Smooth muscle cell of the brain vasculature (primary cell): ENCODE data around the gene CCSER2.

Source experiments
- DNase-seq: peaks from one replicate; pipeline ENCODE4 v3.0.0-alpha.2; 2012; ENCODE audit warnings: low read depth, low spot score

The CCSER2 gene

GRCh38 chr10:84545651-84546050 lies 217.3 kb downstream of the CCSER2 start:
- no peak for DNase-seq

DNA sequence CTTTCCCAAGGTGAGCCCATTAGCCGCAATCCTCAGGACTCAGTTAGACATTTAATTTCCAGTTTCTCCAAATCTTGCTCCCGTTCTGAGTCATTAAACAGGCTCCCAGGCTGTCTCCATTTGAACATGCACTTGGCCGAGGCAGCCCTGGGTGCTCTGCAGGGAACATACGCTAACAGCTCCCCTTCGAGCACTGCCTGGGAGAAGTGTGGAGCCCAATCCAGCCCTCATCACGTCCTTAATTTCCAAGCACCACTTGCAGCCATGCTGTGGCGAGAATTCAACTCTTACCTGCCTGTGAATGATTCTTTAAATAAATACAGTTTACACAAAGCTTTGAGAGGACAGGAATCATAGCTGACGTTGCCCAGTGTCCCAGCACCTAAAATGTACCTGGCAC lies 218.2 kb downstream of the CCSER2 start:
- DNase-seq, result no peak

GRCh38 chr10:84547616-84548015 lies 219.2 kb downstream of the CCSER2 start:
- no peak for DNase-seq

GRCh38 chr10:84548869-84549268 lies 220.5 kb downstream of the CCSER2 start:
- no peak for DNase-seq

- no peak for DNase-seq
Measured at GRCh38 chr10:84549368-84550165, 221.2 kb downstream of the CCSER2 start.

DNA sequence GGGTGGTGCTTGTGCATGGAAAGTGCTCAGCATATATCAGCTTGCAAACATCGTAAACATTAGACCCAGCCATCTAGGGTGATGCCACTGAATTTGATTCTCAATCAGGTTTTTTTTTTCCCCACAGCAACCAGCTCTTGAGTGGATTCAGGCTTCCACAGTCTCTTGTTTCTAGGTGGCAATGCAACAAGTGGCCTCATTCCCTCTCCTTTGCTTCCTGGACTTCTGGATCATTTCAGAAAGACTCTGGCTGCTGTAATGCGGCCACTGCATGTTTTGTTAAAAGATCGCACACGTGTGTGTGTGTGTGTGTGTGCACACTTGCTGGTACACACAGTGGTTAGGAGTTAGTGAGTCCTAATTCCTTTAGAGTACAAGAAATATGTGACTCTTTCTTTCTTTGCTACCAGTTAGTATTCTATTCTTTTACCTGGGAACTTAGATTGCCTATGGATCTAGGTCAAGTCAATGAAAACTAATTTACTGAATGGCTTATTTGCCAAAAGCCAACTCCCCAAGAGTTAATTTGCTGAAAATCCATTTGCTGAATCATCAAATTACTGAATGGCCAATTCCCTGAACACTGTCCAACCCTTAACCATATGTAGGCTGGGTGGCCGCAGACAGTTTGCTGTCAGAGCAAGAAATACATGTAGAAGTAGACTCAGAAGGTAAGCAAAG lies 222.5 kb downstream of the CCSER2 start:
- DNase-seq, result no peak

- DNase-seq, result no peak
Measured at GRCh38 chr10:84551437-84552120, 223.2 kb downstream of the CCSER2 start.

GRCh38 chr10:84552478-84552877 lies 224.1 kb downstream of the CCSER2 start:
- no peak for DNase-seq

GRCh38 chr10:84562592-84562991 lies 234.2 kb downstream of the CCSER2 start:
- no peak for DNase-seq

DNA sequence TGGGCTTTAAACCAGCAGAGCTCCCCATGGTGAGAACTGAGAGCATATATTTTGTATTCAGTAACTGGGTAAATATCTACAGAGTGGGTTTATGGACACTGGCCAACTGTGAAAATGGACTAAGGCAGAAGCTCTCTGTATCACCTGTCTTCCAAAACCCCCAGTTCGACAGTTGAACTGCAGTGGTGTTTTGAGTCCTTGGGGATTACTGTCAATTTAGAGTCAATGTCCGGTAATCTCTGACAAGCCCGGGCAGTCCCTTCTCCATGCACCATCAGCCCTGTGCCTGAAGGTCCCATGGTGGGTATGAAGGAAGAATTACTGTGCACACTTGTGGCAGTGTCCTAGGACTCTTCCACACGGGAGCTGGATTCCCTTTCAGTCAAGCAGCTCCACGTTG lies 235.0 kb downstream of the CCSER2 start:
- DNase-seq, result no peak

GRCh38 chr10:84563868-84564267 lies 235.5 kb downstream of the CCSER2 start:
- no peak for DNase-seq

DNA sequence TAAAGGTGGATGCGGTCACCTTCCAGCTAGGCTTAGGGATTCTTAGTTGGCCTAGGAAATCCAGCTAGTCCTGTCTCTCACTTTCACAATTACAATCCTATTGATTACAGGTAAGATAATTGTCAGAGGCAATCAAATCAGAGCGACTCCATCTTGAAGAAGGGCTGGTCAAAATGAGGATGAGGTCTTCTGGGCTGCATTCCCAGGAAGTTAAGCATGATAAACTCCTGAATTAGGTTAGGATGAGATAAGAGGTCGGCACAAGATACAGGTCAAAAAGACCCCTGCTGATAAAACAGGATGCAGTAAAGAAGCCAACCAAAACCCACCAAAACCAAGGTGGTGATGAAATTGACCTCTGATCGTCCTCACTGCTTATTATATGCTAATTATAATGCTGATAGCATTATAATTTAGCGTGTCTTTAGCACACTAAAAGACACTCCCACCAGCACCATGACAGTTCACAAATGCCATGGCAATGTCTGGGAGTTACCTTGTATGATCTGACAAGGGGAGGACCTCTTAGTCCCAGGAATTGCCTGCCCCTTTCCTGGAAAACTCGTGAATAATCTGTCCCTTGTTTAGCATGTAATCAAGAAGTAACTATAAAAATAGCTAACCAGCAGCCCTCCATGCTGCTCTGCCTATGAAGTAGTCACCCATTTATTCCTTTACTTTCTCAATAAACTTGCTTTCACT lies 237.6 kb downstream of the CCSER2 start:
- DNase-seq, result no peak

GRCh38 chr10:84567133-84567532 lies 238.7 kb downstream of the CCSER2 start:
- no peak for DNase-seq
